ENCODE measurements around the gene CFAP54.
A peak's percentile ranks its signal among the peaks of the same experiment; 100 is the strongest.

DNA sequence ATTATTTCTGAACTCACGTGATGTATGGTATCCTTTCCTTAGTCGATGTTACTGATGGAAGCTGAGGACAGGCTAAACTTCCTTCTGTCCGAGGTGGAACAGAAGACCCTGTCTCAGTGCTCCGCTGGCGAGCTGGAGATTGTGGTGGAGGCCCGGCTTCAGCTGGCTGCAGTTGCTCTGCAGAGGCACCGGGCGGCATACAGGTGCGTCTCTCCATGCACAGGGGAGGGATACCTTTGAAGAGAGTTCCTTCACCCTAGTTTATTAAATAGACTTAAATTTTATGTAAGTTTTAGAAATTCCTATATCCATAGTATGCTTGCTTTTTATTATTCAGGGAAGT, 231.0 kb downstream of the CFAP54 start:
- TF ChIP-seq, protein P1, sequence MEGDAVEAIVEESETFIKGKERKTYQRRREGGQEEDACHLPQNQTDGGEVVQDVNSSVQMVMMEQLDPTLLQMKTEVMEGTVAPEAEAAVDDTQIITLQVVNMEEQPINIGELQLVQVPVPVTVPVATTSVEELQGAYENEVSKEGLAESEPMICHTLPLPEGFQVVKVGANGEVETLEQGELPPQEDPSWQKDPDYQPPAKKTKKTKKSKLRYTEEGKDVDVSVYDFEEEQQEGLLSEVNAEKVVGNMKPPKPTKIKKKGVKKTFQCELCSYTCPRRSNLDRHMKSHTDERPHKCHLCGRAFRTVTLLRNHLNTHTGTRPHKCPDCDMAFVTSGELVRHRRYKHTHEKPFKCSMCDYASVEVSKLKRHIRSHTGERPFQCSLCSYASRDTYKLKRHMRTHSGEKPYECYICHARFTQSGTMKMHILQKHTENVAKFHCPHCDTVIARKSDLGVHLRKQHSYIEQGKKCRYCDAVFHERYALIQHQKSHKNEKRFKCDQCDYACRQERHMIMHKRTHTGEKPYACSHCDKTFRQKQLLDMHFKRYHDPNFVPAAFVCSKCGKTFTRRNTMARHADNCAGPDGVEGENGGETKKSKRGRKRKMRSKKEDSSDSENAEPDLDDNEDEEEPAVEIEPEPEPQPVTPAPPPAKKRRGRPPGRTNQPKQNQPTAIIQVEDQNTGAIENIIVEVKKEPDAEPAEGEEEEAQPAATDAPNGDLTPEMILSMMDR (IDR thresholded peaks at IDR 0.05) = peak; percentile 6; the same call in 1 of the 2 replicates
- TF ChIP-seq REST (IDR thresholded peaks at IDR 0.05; ENCODE audit: insufficient read depth in 1 of 2, low read depth in 2 of 2, low read length in 1 of 2) (no peak), POLR2AphosphoS5 (IDR thresholded peaks at IDR 0.05; ENCODE audit: low read depth, low read length) (no peak), SIN3A (IDR thresholded peaks at IDR 0.05; ENCODE audit: borderline replicate concordance, insufficient read depth, low read depth, low read length) (no peak)
